HCT116 (cell line): Measurements from ENCODE around the gene LENG9. TPM values are rescaled to one million over a fixed set of nuclear protein-coding genes. Genes with fewer than 3 reads are reported as not detected.

ENCODE experiments used
- ATAC-seq: fragments of 200-7000 bp; cut with Tn5 transposase; 2 replicates; pipeline ENCODE4 v1.9.1; 2020; ENCODE audit warnings: mild to moderate bottlenecking, moderate library complexity
- BruUV-seq: library from RNA; stranded (reverse); fragments of 400-500 nt; replicated peaks from 2 replicates; lab custom pipeline; 2021; lab: Mats Ljungman, UMichigan
- CTCF ChIA-PET: fragments of 300-600 bp; sonication (Branson Sonifier 250); formaldehyde crosslinking; loops from one replicate; lab custom pipeline; 2021; ENCODE audit warnings: antibody characterized with exemption; lab: Charles Lee
- POLR2A ChIA-PET: fragments of 300-600, 350-600 bp; sonication (Branson Sonifier 250); formaldehyde crosslinking; loops from one replicate; lab custom pipeline; 2021; ENCODE audit warnings: antibody characterized with exemption; lab: Charles Lee
- RAD21 ChIA-PET, 2 experiments: fragments of 300-600 bp; sonication (Branson Sonifier 250); formaldehyde crosslinking; loops; one replicate each; lab custom pipeline; 2023; ENCODE audit warnings: low total read pairs in 2 of 2; ENCODE audit not compliant: uncharacterized antibody in 2 of 2, unreplicated experiment in 2 of 2, low non-redundant PET in 1 of 2; lab: Charles Lee
- DNase-seq: peaks from one replicate; pipeline ENCODE4 v3.0.0-alpha.2; 2010; ENCODE audit warnings: low read depth, low spot score
- H2AFZ ChIP-seq: fragments of 200-600 bp; shearing (Covaris generic), sonication (generic); 2 replicates; pipeline ENCODE4 v1.6.1; 2017; ENCODE audit warnings: low read depth, mixed run types, mixed read lengths, antibody characterized with exemption, low read length; ENCODE audit not compliant: poor library complexity, severe bottlenecking
- H3K27ac ChIP-seq: 2 replicates; pipeline ENCODE4 v1.5.1; 2012; ENCODE audit warnings: low read depth, low read length
- H3K27me3 ChIP-seq: fragments of 200-600 bp; sonication (generic); 2 replicates; pipeline ENCODE4 v1.6.1; 2016; ENCODE audit warnings: mixed run types, low read length, mixed read lengths; ENCODE audit not compliant: insufficient read depth
- H3K36me3 ChIP-seq, 2 experiments: fragments of 200-500 bp in 1 of 2; fragments of 200-600 bp in 1 of 2; sonication (Bioruptor generic) in 1 of 2; sonication (generic) in 1 of 2; 2 replicates each; pipeline versions ENCODE4 v1.5.1 to v1.6.1; 2014 to 2016; ENCODE audit warnings: low read length in 2 of 2, inconsistent platforms in 1 of 2, mixed read lengths in 1 of 2, mixed run types in 1 of 2; ENCODE audit not compliant: insufficient read depth in 2 of 2, control insufficient read depth in 1 of 2
- H3K4me1 ChIP-seq, 2 experiments: fragments of 200-600 bp in 1 of 2; sonication (generic) in 1 of 2; 2 replicates each; pipeline versions ENCODE4 v1.5.1 to v1.6.1; 2012 to 2017; ENCODE audit warnings: low read length in 2 of 2, inconsistent platforms in 1 of 2, mild to moderate bottlenecking in 1 of 2, mixed read lengths in 1 of 2, mixed run types in 1 of 2, moderate library complexity in 1 of 2; ENCODE audit not compliant: insufficient read depth in 2 of 2, control insufficient read depth in 1 of 2
- H3K4me2 ChIP-seq: fragments of 200-600 bp; sonication (generic); 2 replicates; pipeline ENCODE4 v1.6.1; 2017; ENCODE audit warnings: mixed run types, low read length, mixed read lengths
- H3K4me3 ChIP-seq, 2 experiments: fragments of 200-600 bp in 1 of 2; sonication (generic) in 1 of 2; replicated peaks in 1 of 2; 2 replicates each; pipeline ENCODE4 v1.5.1; 2011 to 2016; ENCODE audit warnings: low read length in 2 of 2, control low read depth in 1 of 2, low read depth in 1 of 2, mild to moderate bottlenecking in 1 of 2, mixed read lengths in 1 of 2, mixed run types in 1 of 2
- H3K79me2 ChIP-seq: fragments of 200-600 bp; sonication (generic); 2 replicates; pipeline ENCODE4 v1.6.1; 2017; ENCODE audit warnings: mild to moderate bottlenecking, mixed run types, low read length, moderate library complexity, mixed read lengths; ENCODE audit not compliant: insufficient read depth
- H3K9ac ChIP-seq: fragments of 200-600 bp; sonication (generic); 2 replicates; pipeline ENCODE4 v1.6.1; 2016; ENCODE audit warnings: low read length, mixed read lengths
- H3K9me2 ChIP-seq: fragments of 200-600 bp; sonication (generic), shearing (Covaris generic); 2 replicates; pipeline ENCODE4 v1.6.1; 2017; ENCODE audit warnings: mixed run types, mild to moderate bottlenecking, moderate library complexity; ENCODE audit not compliant: insufficient read depth
- H3K9me3 ChIP-seq, 2 experiments: fragments of 200-500 bp in 1 of 2; fragments of 200-600 bp in 1 of 2; sonication (Bioruptor generic) in 1 of 2; sonication (generic) in 1 of 2; 2 replicates each; pipeline ENCODE4 v1.6.1; 2014 to 2017; ENCODE audit warnings: low read length in 2 of 2, mixed read lengths in 2 of 2, inconsistent platforms in 1 of 2, low read depth in 1 of 2, mild to moderate bottlenecking in 1 of 2, mixed run types in 1 of 2, moderate library complexity in 1 of 2; ENCODE audit not compliant: control insufficient read depth in 1 of 2, insufficient read depth in 1 of 2
- H4K20me1 ChIP-seq: fragments of 200-600 bp; sonication (generic), shearing (Covaris generic); 2 replicates; pipeline ENCODE4 v1.6.1; 2017; ENCODE audit warnings: mixed run types, mild to moderate bottlenecking, moderate library complexity; ENCODE audit not compliant: insufficient read depth
- ATF3 ChIP-seq: IDR thresholded peaks from 2 replicates; pipeline ENCODE4 v1.6.1; 2012
- CTCF ChIP-seq, 3 experiments: fragments of 200-600 bp in 1 of 3; sonication (generic) in 1 of 3; IDR thresholded peaks in 2 of 3; conservative IDR thresholded peaks in 1 of 3; 2 replicates each; pipeline ENCODE4 v1.5.1; 2012 to 2017; ENCODE audit warnings: low read depth in 2 of 3, low read length in 2 of 3, antibody characterized with exemption in 1 of 3, borderline replicate concordance in 1 of 3, control low read depth in 1 of 3, mild to moderate bottlenecking in 1 of 3, mixed read lengths in 1 of 3, mixed run types in 1 of 3, moderate library complexity in 1 of 3; ENCODE audit not compliant: insufficient read depth in 1 of 3
- EGR1 ChIP-seq: IDR thresholded peaks from 2 replicates; pipeline ENCODE4 v1.6.1; 2012; ENCODE audit warnings: low read depth
- ELF1 ChIP-seq: IDR thresholded peaks from 2 replicates; pipeline ENCODE4 v1.6.1; 2012; ENCODE audit warnings: low read depth, borderline replicate concordance
- EZH2 ChIP-seq: fragments of 200-600 bp; sonication (generic); IDR thresholded peaks from 2 replicates; pipeline ENCODE4 v1.6.1; 2017; ENCODE audit warnings: antibody characterized with exemption, mixed run types
- EZH2phosphoT487 ChIP-seq: fragments of 200-600 bp; IDR thresholded peaks from 2 replicates; pipeline ENCODE4 v1.6.1; 2018; ENCODE audit warnings: antibody characterized with exemption, borderline replicate concordance
- FOSL1 ChIP-seq: IDR thresholded peaks from 2 replicates; pipeline ENCODE4 v1.6.1; 2012; ENCODE audit warnings: low read depth
- POLR2A ChIP-seq: IDR thresholded peaks from 2 replicates; pipeline ENCODE4 v1.7.0; 2011; ENCODE audit warnings: borderline replicate concordance; ENCODE audit not compliant: insufficient read depth, insufficient read length; ENCODE audit errors: extremely low read depth
- POLR2AphosphoS5 ChIP-seq: IDR thresholded peaks from 2 replicates; pipeline ENCODE4 v1.6.1; 2011; ENCODE audit warnings: mild to moderate bottlenecking, low read depth, low read length, moderate library complexity
- RAD21 ChIP-seq: IDR thresholded peaks from 2 replicates; pipeline ENCODE4 v1.6.1; 2012; ENCODE audit warnings: low read depth, mild to moderate bottlenecking
- REST ChIP-seq: IDR thresholded peaks from 2 replicates; pipeline ENCODE4 v1.6.1; 2012; ENCODE audit warnings: low read depth
- SIN3A ChIP-seq: IDR thresholded peaks from 2 replicates; pipeline ENCODE4 v1.6.1; 2012; ENCODE audit warnings: low read depth
- SRF ChIP-seq: IDR thresholded peaks from 2 replicates; pipeline ENCODE4 v1.6.1; 2012; ENCODE audit warnings: low read depth
- TCF7L2 ChIP-seq: IDR thresholded peaks from 2 replicates; pipeline ENCODE4 v1.7.0; 2011; ENCODE audit warnings: borderline replicate concordance, inconsistent platforms; ENCODE audit not compliant: insufficient read depth, insufficient read length; ENCODE audit errors: extremely low read depth
- ZBTB33 ChIP-seq: IDR thresholded peaks from 2 replicates; pipeline ENCODE4 v1.6.1; 2011; ENCODE audit warnings: mild to moderate bottlenecking, low read length, moderate library complexity; ENCODE audit not compliant: insufficient replicate concordance; ENCODE audit errors: extremely low read depth
- ZNF274 ChIP-seq: fragments of 200-500 bp; sonication (Bioruptor generic); IDR thresholded peaks from 2 replicates; pipeline ENCODE4 v1.6.1; 2014; ENCODE audit warnings: mild to moderate bottlenecking, low read depth, low read length, inconsistent platforms
- intact Hi-C: fragments of 100-400 bp; cut with micrococcal nuclease; formaldehyde crosslinking; loops from 2 replicates; pipeline ENCODE4 v1.10.0; 2022
- total RNA-seq: library from RNA; stranded (reverse); gene quantifications from one replicate; pipeline ENCODE4 v1.2.1, GENCODE V29; 2021; ENCODE audit not compliant: unreplicated experiment

The LENG9 gene
- total RNA-seq, 1 experiment from 2014 or later: 9.0 TPM

- no peak for TF ChIP-seq REST
- TF ChIP-seq SIN3A: no peak
- no peak for TF ChIP-seq EZH2
- TF ChIP-seq RAD21: no peak
- no peak for TF ChIP-seq POLR2A
- no peak for TF ChIP-seq EGR1
- TF ChIP-seq POLR2AphosphoS5: no peak
- no peak for TF ChIP-seq EZH2phosphoT487
- TF ChIP-seq ATF3: no peak
Observed at GRCh38 chr19:54436628-54437252, 26.8 kb downstream of the LENG9 start (continued).

- Histone ChIP-seq H3K4me3 (no peak overlapping the region), H3K9ac (no peak overlapping the region), H3K27me3 (no peaks in the 10 kb centered on the region), H3K36me3 (peaks cover 0 to 5% of the 10 kb centered on the region in 2 experiments; a peak in 1 of 4 replicates), H3K4me1 (peaks cover 20 to 30% of the 10 kb centered on the region in 2 experiments), H3K27ac (no peak overlapping the region), H3K9me2 (no peaks in the 10 kb centered on the region), H2AFZ (no peak overlapping the region), H3K4me2 (no peak overlapping the region), H3K9me3 (no peaks in the 10 kb centered on the region), H4K20me1 (no peaks in the 10 kb centered on the region), H3K79me2 (no peaks in the 10 kb centered on the region)
- ChIA-PET CTCF (no interaction called here), RAD21 (no interaction called here), POLR2A (interaction anchor here (0.9 kb wide), 1 partner anchor 13 kb away, joined by 3 read pairs; the partner anchor contains the start of gene LENG8)
- DNase-seq (no peak), ATAC-seq (no peak)
- intact Hi-C loops: no loop called here
- BruUV-seq: no TSS peak
- TF ChIP-seq EGR1 (no peak), POLR2A (no peak), SRF (no peak), TCF7L2 (no peak), ZNF274 (no peak), FOSL1 (no peak), CTCF (IDR thresholded peaks at IDR 0.05 in 2 of 3, conservative IDR thresholded peaks at IDR 0.05 in 1 of 3; ENCODE audit: borderline replicate concordance in 1 of 3, insufficient read depth in 1 of 3, low read depth in 2 of 3, low read length in 2 of 3) (no peak), ZBTB33 (no peak), EZH2 (no peak), ATF3 (no peak), ELF1 (no peak)
Observed at GRCh38 chr19:54436031-54436523, 27.5 kb downstream of the LENG9 start.
